GM23248 (cell line): ENCODE results near the gene ACY1.
"Not testable (repeated sequence)": the region's sequence is repeated elsewhere in the genome, so short reads cannot be mapped to it uniquely, and the experiment has no call there.

ENCODE experiments used
- EZH2 ChIP-seq: fragments of 200-600 bp; sonication (generic); IDR thresholded peaks from 2 replicates; pipeline ENCODE4 v1.6.1; 2018; ENCODE audit warnings: antibody characterized with exemption, mild to moderate bottlenecking; ENCODE audit not compliant: insufficient read depth, poor library complexity, severe bottlenecking
- EZH2phosphoT487 ChIP-seq: fragments of 200-600 bp; sonication (generic); IDR thresholded peaks from 2 replicates; pipeline ENCODE4 v1.6.1; 2018; ENCODE audit warnings: antibody characterized with exemption, moderate library complexity, mild to moderate bottlenecking, low read depth; ENCODE audit not compliant: insufficient read depth

GRCh38 chr3:51993657-51994056 lies 10.3 kb downstream of the ACY1 start:
- not testable (repeated sequence) for TF ChIP-seq EZH2, EZH2phosphoT487
